SK-N-SH (cell line): ENCODE measurements around the gene PRPF4.

Experiments used
- EP300 ChIP-seq, 2 experiments: IDR thresholded peaks; 2 replicates each; pipeline versions ENCODE4 v1.4.0 to v1.6.1; 2012; ENCODE audit warnings: borderline replicate concordance in 1 of 2, low read depth in 1 of 2, low read length in 1 of 2
- EZH2phosphoT487 ChIP-seq: fragments of 200-600 bp; sonication (generic); IDR thresholded peaks from 2 replicates; pipeline ENCODE4 v1.6.1; 2017; ENCODE audit warnings: low read depth, mixed run types, mild to moderate bottlenecking, antibody characterized with exemption, moderate library complexity, borderline replicate concordance
- GABPA ChIP-seq: IDR thresholded peaks from 2 replicates; pipeline ENCODE4 v1.4.0; 2012; ENCODE audit warnings: low read depth, mild to moderate bottlenecking
- GATA2 ChIP-seq: sonication (generic); formaldehyde crosslinking; IDR thresholded peaks from 2 replicates; pipeline ENCODE4 v1.5.0; 2020; ENCODE audit warnings: mild to moderate bottlenecking, missing genetic modification reagents
- POLR2AphosphoS5 ChIP-seq: IDR thresholded peaks from 2 replicates; pipeline ENCODE4 v1.6.1; 2012; ENCODE audit warnings: low read depth, low read length
- RFX5 ChIP-seq: IDR thresholded peaks from 2 replicates; pipeline ENCODE4 v1.6.1; 2012; ENCODE audit warnings: mild to moderate bottlenecking, improper control_type of control experiment, low read length
- SMC3 ChIP-seq: IDR thresholded peaks from 2 replicates; pipeline ENCODE4 v1.6.1; 2012; ENCODE audit warnings: low read depth, low read length, improper control_type of control experiment
- USF2 ChIP-seq: fragments of 150-350 bp; IDR thresholded peaks from 2 replicates; pipeline ENCODE4 v1.6.1; 2017; ENCODE audit warnings: antibody characterized with exemption, low read length, low read depth, borderline replicate concordance
- TF ChIP-seq, protein P1 (sequence below): fragments of 200-600 bp; sonication (generic); IDR thresholded peaks from 2 replicates; pipeline ENCODE4 v1.6.1; 2017; ENCODE audit warnings: antibody characterized with exemption, mild to moderate bottlenecking, moderate library complexity

GRCh38 chr9:113269871-113270270, 5.6 kb upstream of the PRPF4 start:
- TF ChIP-seq, protein P1, sequence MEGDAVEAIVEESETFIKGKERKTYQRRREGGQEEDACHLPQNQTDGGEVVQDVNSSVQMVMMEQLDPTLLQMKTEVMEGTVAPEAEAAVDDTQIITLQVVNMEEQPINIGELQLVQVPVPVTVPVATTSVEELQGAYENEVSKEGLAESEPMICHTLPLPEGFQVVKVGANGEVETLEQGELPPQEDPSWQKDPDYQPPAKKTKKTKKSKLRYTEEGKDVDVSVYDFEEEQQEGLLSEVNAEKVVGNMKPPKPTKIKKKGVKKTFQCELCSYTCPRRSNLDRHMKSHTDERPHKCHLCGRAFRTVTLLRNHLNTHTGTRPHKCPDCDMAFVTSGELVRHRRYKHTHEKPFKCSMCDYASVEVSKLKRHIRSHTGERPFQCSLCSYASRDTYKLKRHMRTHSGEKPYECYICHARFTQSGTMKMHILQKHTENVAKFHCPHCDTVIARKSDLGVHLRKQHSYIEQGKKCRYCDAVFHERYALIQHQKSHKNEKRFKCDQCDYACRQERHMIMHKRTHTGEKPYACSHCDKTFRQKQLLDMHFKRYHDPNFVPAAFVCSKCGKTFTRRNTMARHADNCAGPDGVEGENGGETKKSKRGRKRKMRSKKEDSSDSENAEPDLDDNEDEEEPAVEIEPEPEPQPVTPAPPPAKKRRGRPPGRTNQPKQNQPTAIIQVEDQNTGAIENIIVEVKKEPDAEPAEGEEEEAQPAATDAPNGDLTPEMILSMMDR: no peak
- TF ChIP-seq SMC3 (no peak), EZH2phosphoT487 (no peak), RFX5 (no peak), EP300 (IDR thresholded peaks at IDR 0.05; ENCODE audit: borderline replicate concordance in 1 of 2, low read depth in 1 of 2, low read length in 1 of 2) (no peak), GATA2 (no peak), USF2 (no peak), POLR2AphosphoS5 (no peak), GABPA (no peak)
